ENCODE data around the gene CERS3.
"Not testable (repeated sequence)": the region's sequence is repeated elsewhere in the genome, so short reads cannot be mapped to it uniquely, and the experiment has no call there.

CERS3 gene

DNA sequence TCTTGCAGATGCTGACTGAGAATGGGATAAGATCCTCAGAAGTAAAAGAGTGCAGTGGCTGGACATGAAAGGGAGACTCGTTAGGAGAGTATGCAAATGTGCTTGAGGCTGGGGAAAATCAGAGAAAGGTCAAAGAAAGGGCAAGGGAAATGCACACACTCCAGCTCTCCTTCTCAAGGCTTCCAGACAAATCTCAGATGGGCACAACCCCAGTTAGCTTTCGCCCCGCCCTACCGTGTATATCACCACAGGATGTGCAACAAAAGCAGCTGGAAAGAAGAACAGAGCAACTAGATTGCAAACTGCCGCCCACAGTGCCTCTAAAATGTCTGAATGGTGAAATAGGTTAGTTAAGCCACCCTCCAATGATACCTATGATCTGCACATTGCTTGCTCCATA lies 63.9 kb downstream of the CERS3 start:
- no peak for DNase-seq

DNA sequence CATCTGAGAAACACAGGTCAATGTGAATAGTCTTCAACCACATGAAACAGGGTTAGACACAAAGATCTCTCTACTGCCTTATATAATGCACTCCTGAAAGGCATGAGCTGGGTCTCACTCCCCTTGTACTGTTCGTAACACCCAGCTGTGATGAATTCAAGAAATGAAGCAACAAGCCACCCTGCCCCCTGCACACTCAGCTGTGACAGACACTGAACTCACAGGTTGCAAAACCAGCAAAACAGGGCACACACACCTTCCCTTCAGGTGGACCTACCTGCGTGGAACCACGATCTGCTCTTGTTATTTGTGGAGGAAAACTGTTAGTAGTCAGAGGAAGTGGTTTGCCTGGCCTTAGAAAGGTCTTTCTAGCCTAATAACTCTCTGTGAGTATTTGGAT lies 64.5 kb downstream of the CERS3 start:
- no peak for DNase-seq

DNA sequence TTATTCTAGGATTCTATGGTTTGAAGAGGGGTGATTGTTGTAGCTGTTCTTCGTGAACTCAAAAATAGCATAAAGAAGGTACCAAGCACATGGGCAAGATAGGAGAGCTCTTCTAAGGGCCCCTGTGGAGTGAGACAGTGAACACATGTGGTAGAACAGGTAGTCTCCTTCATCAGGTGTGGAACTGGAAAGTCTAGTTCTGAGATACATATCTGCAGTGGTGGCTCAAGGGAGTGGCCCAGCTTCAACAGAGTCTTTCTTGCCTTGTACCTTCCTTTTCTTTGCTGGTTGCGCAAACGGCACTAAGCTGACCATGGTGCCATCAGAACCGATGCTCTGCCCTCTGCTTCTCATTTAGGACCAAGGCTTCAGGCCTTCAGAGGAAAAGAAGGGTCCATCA lies 65.2 kb downstream of the CERS3 start:
- DNase-seq: no peak

DNA sequence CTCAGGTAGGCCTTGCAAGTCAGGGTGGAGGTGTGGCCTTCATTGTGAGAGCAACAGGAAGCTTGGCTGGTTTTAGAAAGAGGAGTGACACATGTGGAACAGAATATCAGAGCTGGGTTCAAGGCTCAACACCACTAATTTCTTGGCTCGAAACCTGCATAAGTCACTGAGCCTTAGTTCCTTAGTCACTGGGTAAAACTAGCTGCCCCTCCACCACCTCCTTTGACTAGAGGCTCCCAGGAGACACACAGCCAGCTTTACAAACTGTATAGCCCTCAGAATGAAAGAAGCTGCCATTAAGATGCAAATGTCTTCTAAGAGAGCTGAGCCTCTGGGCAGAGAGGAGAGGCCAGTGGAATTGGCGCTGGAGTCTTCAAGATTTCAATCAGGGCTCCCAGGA lies 67.7 kb downstream of the CERS3 start:
- DNase-seq: no peak

DNA sequence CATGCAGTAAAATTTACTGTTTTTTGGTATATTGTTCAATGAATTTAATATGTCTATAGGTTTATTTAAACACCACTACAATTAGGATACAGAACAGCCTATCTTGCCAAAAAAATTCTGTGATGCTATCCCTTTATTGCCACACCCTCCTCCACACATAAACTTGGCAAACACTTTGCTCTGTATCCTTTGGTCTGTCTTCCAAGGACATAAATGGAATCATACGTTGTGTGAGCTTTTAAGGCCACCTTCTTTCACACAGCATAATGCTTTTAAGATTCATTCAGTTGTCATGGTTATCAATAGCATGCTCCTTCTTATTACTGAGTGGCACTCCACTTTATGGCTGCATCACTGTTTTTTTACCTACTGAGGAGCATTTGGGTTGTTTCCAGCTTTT lies 71.5 kb downstream of the CERS3 start:
- no peak for DNase-seq

DNA sequence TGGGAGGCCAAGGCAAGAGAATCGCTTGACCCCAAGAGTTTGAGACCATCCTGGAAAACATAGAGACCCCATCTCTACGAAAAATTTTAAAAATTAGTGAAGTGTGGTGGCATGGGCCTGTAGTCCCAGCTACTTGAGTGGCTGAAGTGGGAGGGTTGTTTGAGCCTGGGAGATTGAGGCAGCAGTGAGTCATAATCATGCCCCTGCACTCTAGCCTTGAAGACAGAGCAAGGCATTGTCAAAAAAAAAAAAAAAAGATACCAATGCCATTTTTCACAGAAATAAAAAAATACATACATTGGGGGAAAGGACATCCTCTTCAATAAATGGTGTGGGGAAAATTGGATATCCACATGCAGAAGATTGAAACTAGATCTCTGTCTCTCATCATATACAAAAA lies 74.6 kb downstream of the CERS3 start:
- DNase-seq: no peak

DNA sequence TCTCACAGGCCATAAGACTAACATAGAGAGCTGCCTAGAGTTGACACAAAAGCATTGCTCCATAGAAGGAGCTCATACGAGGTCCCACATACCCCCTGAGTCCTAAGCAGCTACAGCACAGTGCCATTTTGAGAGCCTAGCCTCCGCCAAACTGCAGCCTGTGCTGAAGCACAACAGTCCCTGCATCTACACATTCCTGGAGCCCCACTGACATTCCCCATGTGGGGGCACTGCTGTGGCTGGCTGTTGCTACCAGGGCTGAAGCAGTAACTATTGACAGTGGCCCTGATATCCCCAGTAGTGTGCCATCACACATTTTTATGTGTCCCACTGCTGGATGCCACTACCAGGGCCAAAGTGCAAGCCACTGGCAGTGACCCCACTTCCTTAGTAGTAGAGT lies 80.3 kb downstream of the CERS3 start:
- no peak for DNase-seq

DNA sequence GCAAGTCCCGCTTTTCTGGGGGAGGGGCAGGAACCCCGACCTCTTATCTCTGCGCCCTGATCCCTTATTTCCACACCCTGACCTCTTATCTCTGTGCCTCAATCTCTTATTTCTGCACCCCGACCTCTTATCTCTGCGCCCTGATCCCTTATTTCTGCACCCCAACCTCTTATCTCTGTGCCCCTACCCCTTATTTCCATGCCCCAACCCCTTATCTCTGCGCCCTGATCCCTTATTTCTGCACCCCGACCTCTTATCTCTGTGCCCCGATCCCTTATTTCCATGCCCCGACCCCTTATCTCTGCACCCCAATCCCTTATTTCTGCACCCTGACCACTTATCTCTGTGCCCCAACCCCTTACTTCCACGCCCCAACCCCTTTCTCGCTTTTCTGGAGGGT lies 87.7 kb downstream of the CERS3 start:
- not testable (repeated sequence) for DNase-seq

DNA sequence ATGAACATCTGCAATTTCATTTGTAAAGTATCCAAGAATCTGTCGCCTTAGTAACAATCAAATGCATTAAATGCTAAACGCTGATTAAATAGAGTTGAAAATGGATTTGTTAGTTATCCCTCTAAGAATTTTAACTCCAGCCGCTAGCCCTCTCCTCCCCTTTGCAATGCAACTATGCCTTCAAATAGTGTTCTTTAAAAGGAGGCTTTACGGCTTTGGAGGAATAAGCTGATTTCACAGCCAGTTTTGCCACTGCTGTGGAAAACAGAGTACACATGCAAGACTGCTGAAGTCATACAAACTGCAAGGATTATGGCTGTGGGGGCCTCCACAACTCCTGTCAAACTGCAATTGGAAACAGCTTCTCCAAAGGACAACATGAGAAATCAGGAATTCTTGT lies 89.2 kb downstream of the CERS3 start:
- DNase-seq: no peak

DNA sequence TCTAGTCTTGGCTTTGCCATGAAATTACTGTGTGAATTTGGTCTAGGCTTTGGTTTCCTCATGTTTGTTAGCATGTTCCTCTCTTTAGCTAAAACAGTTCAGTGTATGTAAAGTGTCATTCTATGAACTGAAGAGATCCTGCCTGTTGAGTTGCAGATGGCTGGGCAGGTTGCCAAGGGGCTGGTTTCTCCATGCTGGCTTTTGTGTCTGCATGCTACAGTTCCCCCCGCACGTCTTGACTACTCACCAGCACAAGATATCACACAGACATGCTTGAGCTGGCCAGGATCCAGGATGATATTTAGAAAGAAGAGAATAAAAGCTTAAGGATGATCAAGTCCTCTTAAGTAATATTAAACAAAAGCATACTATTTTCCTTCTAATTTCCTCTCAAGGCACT lies 90.2 kb downstream of the CERS3 start:
- DNase-seq: no peak

DNA sequence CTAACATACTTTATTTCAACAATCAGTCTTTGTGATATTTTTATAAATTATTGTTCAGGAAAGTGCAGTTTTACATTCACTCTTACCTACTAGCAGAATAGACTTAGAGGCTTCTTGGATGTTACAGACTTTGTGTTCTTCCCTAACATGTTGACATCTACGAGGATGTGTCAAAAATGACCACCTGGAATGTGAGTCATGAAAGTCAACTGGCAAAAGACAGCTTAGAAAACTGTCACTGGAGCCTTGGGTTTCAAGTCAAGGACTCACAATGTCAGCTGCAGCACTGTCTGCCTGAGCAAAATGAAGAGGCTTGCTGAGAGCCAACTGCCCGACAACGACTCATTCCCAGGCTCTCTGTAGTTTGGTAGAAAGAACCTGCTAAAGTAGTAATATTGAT lies 91.5 kb downstream of the CERS3 start:
- no peak for DNase-seq

DNA sequence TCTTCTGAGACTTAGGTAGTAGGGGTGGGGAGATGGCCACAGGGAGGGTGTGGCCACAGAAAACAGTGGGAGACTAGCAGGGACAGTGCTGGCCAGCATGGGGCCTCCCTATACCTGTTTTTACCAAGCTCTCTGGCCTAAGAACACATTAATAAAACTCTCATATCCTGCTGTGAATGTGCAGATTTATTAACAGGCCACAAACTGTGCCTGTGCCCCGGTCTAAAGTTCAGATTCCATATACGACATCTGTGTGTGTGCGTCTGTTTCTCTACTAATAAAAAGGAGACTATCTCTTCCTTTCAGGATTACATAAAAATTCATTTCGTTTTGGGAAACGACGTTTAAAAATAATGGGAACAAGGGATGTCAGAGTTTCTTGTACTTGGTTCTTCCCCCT lies 94.2 kb downstream of the CERS3 start:
- DNase-seq: no peak

DNA sequence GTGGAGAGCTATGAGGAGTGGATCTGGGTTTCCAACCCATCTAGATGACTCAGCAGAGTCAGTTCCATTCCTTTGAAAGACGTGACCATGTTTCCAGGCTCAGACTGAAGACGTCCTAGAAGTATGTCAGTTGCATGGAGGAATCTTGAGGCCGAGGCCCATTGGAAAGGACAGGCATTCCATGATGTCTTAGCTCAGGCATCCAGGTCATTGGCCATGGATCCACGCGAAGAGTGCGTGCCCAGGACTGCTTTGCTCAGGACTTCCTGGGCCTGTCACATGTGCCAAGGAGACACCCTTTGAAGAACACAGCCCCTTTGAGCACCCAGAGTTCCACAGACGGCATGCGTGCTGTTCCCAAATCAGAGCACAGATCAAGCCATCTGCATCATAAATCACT lies 94.7 kb downstream of the CERS3 start:
- DNase-seq: no peak

DNA sequence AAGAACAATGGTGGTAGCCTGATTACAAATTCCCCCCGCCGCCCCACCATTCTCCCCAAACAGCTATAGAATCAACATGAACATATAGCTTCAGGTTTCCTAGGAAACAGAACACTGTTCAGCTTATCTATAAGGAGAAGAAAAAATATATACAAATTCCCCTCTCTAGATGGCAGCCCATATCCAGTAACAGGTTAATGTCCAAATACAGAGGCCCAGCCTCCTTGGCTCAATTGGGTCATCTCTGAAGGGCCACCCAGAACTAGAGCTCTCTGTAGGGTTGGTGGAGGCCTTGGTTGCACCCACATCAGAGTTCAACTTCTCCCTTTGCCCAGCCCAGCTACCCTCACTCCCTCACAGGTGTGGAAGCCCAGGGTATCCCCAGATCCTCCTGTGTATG lies 95.4 kb downstream of the CERS3 start:
- DNase-seq: no peak

DNA sequence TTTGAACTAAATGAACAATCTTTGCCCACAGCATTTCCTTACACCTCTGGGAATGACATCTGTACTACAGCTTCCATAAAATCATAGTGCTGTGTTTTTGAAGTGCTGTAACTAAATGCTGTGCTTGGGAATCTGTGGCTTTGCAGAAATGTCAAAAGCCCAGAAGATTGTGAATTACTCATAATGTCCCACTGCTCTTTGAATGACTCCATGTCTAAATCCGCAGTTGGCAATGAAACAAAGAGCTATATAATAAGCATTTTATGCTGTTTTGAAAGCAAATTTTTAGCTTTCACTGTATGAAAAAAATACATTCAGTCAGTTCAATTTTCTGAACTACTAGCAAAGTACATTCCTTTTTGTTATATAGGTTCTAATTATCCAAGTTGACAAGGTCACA lies 98.3 kb downstream of the CERS3 start:
- no peak for DNase-seq

DNA sequence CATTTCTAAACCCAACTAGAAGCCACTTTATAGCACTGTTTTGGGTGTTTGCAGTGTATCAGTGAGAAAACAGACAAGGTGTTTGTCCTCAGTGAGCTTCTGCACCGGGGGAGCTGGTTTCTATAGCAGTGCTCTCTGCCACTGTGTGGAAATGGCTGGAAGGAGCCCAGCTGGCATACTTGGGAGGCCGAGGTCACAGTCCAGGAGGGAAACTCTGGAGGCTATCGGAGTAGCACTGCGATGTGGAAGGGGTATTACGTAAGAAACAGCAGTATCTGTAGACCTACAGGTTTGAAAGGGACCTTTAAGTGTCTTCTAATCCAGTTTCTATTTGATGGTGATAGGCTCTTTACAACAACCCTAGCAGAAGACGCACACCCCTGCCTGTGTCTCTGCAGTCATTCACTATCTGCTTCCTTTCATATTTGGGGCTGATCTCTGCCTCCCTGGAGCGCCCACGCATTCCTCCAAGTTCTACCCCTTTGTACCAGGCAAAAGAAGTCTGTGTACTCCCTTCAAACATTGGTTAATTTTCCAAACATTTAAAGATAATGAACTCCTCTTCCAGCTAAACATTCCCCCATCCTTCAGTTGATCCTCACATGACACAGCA lies 99.5 kb downstream of the CERS3 start:
- DNase-seq: no peak

DNA sequence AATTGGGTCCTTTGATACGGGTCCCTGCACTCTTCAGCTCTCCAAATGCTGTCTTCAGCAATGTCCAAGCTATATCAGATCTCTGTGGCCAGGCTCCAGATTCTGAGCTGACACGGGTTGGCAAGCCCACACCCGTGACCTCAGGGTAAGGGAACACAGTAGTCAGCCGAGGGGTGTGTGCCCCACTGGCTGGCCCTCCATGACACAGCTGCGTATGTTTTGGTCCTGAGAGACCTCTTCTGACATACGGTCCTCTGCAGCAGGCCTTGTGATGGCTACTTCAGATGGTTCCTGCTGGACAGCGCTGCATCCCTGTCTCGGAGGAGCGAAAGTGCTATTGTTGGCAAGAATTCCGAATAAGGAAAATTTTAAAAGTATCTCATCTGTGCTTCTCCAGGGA lies 101.8 kb downstream of the CERS3 start:
- no peak for DNase-seq

DNA sequence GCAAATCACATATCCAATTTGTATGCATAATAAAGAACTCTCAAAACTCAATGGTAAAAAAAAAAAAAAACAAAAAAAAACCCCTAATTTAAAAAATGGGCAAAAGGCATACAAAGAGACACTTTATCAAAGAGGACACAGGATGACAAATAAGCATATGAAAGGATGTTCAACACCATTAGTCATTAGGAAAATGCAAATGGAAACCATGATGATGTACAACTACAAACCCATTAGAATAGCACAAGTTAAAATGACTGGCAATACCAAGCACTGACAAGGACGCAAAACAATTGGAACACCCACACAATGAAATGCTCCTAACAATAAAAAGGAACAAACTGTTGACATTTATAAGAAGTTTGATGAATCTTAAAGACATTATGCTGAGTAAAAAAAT lies 123.6 kb downstream of the CERS3 start:
- DNase-seq: no peak

DNA sequence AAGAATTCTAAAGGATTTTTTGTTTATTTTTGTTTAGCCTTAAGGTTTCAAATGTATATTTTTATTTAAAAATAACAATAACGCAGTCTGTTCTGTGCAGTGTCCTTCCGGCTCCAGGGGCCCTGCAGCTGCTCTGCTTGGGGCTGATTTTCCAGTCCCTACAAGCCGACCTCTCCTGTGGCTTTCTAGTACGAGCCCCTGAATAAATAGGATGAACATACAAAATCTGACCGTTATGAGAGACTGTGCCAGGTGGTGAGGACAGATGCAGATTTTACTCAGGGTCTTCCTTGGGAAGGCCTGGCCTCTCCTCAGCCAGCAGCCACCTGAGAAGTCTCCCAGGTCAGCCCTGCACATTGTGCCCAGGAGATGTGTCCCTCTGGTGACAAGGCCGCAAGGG lies 127.8 kb downstream of the CERS3 start:
- no peak for DNase-seq

DNA sequence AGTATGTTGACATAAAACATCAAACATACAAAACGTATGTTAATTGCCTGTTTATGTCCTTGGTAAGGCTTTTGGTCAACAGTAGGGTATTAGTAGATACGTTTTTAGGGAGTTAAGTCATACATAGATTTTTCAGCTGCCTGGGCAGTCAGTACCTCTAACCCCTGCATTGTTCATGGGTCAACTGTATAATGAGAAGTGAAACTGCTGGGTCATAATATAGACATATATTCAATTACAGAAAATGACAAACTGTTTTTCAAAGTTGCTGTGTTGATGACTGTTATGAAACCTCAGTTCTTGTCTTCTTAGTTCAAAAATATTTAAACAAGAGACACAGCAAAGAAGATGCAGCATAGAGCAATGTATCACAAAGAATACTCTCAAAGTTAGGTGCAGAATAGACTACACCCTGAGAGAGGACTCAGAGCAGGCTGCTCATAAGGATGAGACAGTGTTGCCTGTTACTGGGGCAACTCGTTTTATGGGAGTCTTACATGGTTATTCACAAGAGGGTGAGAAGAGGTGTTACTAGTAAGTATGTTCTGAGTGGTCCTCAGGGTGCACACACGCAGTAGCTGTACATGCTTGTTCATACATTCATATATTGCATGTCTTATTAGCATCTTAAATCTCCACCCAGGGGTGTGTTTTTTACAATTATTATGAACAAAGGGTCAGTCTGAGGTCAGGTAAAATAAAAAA lies 133.9 kb downstream of the CERS3 start:
- DNase-seq: no peak

DNA sequence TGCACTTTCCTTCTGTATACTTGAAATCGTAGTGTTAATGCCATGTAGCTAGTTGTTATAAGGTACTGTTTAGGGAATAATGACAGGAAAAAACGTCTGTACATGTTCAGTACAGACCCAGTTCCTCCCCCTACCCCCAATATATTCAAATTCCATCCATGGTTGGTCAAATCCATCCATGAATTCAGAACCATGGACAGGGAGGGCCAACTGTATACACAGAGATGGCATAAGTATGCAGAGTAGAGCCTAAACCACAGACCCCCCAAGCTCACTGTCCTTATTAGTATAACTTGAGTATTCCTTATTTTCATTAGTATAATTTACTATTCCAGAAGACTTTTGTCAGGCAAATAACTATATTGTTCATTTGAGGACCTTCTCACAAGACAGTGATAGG lies 135.7 kb downstream of the CERS3 start:
- no peak for DNase-seq

DNA sequence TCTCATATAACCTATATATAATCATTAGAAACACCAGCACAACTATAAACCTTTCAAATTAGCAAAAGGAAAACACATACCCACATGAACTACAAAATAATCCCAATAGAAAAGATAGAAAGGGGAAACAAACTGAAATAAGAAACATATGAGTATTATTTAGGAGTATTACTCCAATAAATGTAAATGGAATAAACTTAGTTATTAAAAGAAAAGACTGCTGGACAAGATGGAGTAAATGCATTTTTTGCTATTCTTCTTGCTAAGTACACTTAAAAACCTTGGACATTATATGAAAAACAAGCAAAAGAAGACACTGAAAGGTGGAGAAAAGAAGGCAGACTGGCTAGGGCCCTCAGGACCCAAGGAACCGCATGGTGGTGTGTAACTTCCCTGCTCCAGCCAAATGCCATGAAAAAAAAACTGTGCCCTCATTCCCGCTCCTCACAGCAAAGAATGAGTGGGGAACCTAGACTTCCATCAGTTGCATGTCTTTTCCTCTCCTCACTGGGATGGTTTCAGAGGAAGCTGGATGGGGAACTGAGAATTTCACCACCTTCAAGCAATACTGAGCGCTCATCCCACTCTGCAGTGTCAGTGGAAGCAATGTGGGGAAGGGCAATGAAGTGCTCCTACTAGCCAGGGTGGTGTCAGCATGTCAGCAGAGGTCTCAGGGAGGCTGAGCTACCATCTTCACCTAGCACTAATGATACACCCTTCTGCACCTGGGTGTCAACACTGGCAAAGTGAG lies 143.3 kb downstream of the CERS3 start:
- no peak for DNase-seq

DNA sequence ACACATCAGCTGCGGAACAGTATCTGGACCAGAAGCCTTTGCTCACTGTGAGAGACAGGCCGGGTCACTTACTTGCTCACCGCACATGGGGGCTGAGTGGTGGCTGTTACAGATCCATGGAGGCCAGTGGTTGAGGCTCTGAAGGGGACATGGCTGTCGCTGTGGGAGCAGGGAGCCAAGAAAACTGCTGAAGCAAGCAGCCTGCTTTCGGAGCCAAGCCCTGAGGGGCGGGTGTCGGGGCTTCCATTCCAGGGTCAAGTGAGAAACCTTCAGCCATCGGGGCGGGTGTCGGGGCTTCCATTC lies 144.7 kb downstream of the CERS3 start:
- DNase-seq: no peak

Data from right kidney (tissue), 1 donor.